IMR-90 (cell line): ENCODE measurements around the gene GEMIN2. TPM values are rescaled to one million over a fixed set of nuclear protein-coding genes. Genes with fewer than 3 reads are reported as not detected.

Source experiments
- ATAC-seq: fragments of 200-7000 bp; cut with Tn5 transposase; 2 replicates; pipeline ENCODE4 v1.9.1; 2020; ENCODE audit warnings: low read depth, mild to moderate bottlenecking, moderate library complexity
- BruUV-seq: library from RNA; stranded (reverse); fragments of 400-500 nt; replicated peaks from 2 replicates; lab custom pipeline; 2021; lab: Mats Ljungman, UMichigan
- CTCF ChIA-PET: fragments of 300-600 bp; formaldehyde crosslinking; extraction: SDS; loops from one replicate; lab custom pipeline; 2021; ENCODE audit warnings: antibody characterized with exemption; lab: Yijun Ruan, JAX
- POLR2A ChIA-PET: fragments of 300-600 bp; sonication (Branson Sonifier 250); formaldehyde crosslinking; loops from one replicate; lab custom pipeline; 2022; ENCODE audit warnings: antibody characterized with exemption; ENCODE audit not compliant: unreplicated experiment; lab: Charles Lee
- DNase-seq: peaks from one replicate; pipeline ENCODE4 v3.0.0; 2013
- H2AFZ ChIP-seq: replicated peaks from 2 replicates; pipeline ENCODE3; 2013; ENCODE audit warnings: low read length, mild to moderate bottlenecking; ENCODE audit not compliant: poor library complexity
- H2AK5ac ChIP-seq: 2 replicates; pipeline ENCODE4 v1.6.1; 2013; ENCODE audit warnings: low read depth, low read length, inconsistent platforms
- H2AK9ac ChIP-seq: replicated peaks from 2 replicates; pipeline ENCODE3; 2013; ENCODE audit warnings: mild to moderate bottlenecking, low read depth, low read length, moderate library complexity; ENCODE audit not compliant: poor library complexity
- H2BK120ac ChIP-seq: 2 replicates; pipeline ENCODE4 v1.6.1; 2013; ENCODE audit warnings: low read depth, low read length, inconsistent platforms
- H2BK15ac ChIP-seq: 3 replicates; pipeline ENCODE4 v1.6.1; 2013; ENCODE audit warnings: low read depth, low read length, inconsistent platforms
- H2BK20ac ChIP-seq: 2 replicates; pipeline ENCODE4 v1.6.1; 2013; ENCODE audit warnings: low read depth, mild to moderate bottlenecking, inconsistent platforms, low read length, moderate library complexity
- H2BK5ac ChIP-seq: 2 replicates; pipeline ENCODE4 v1.6.1; 2013; ENCODE audit warnings: mild to moderate bottlenecking, low read depth, low read length, inconsistent platforms; ENCODE audit not compliant: poor library complexity, severe bottlenecking
- H3K14ac ChIP-seq: replicated peaks from 2 replicates; pipeline ENCODE4 v1.6.1; 2013; ENCODE audit warnings: low read depth, low read length, inconsistent platforms
- H3K18ac ChIP-seq: 2 replicates; pipeline ENCODE4 v1.6.1; 2013; ENCODE audit warnings: low read depth, low read length, control low read depth
- H3K23ac ChIP-seq: 2 replicates; pipeline ENCODE4 v1.6.1; 2013; ENCODE audit warnings: low read depth, low read length, inconsistent platforms
- H3K27ac ChIP-seq: 2 replicates; pipeline ENCODE4 v1.5.1; 2013; ENCODE audit warnings: mild to moderate bottlenecking, control low read depth, low read length; ENCODE audit not compliant: insufficient read depth
- H3K27me3 ChIP-seq: 2 replicates; pipeline ENCODE4 v1.6.1; 2013; ENCODE audit warnings: low read length; ENCODE audit not compliant: control insufficient read depth, insufficient read depth
- H3K36me3 ChIP-seq: 2 replicates; pipeline ENCODE4 v1.6.1; 2013; ENCODE audit warnings: low read length, mixed read lengths; ENCODE audit not compliant: control insufficient read depth, insufficient read depth
- H3K4ac ChIP-seq: 2 replicates; pipeline ENCODE4 v1.6.1; 2013; ENCODE audit warnings: low read depth, low read length, inconsistent platforms
- H3K4me1 ChIP-seq: 2 replicates; pipeline ENCODE4 v1.6.1; 2013; ENCODE audit warnings: low read length, mixed read lengths; ENCODE audit not compliant: control insufficient read depth, insufficient read depth
- H3K4me2 ChIP-seq: 2 replicates; pipeline ENCODE4 v1.6.1; 2013; ENCODE audit warnings: low read depth, mild to moderate bottlenecking, control low read depth, low read length, moderate library complexity
- H3K4me3 ChIP-seq: 2 replicates; pipeline ENCODE4 v1.5.1; 2013; ENCODE audit warnings: low read depth, mild to moderate bottlenecking, control low read depth, low read length, moderate library complexity; ENCODE audit not compliant: insufficient read depth
- H3K56ac ChIP-seq: 2 replicates; pipeline ENCODE4 v1.6.1; 2013; ENCODE audit warnings: low read length, inconsistent platforms; ENCODE audit not compliant: insufficient read depth; ENCODE audit errors: extremely low read depth
- H3K79me1 ChIP-seq, 2 experiments: 2 replicates each; pipeline ENCODE4 v1.6.1; 2013; ENCODE audit warnings: low read length in 2 of 2, inconsistent platforms in 1 of 2, low read depth in 1 of 2
- H3K9ac ChIP-seq: 2 replicates; pipeline ENCODE4 v1.6.1; 2013; ENCODE audit warnings: low read depth, low read length, control low read depth
- H3K9me1 ChIP-seq: 2 replicates; pipeline ENCODE4 v1.6.1; 2013; ENCODE audit warnings: low read length, inconsistent platforms; ENCODE audit not compliant: insufficient read depth
- H3K9me3 ChIP-seq: 2 replicates; pipeline ENCODE4 v1.6.1; 2013; ENCODE audit warnings: low read length; ENCODE audit not compliant: control insufficient read depth, insufficient read depth
- H4K20me1 ChIP-seq: 2 replicates; pipeline ENCODE4 v1.6.1; 2013; ENCODE audit warnings: low read length, inconsistent platforms; ENCODE audit not compliant: insufficient read depth
- H4K5ac ChIP-seq: 2 replicates; pipeline ENCODE4 v1.6.1; 2013; ENCODE audit warnings: mild to moderate bottlenecking, low read depth, low read length, control low read depth
- H4K8ac ChIP-seq, 2 experiments: 2 replicates each; pipeline ENCODE4 v1.6.1; 2013; ENCODE audit warnings: low read depth in 2 of 2, low read length in 2 of 2, control low read depth in 1 of 2, inconsistent platforms in 1 of 2
- H4K91ac ChIP-seq: 2 replicates; pipeline ENCODE4 v1.6.1; 2013; ENCODE audit warnings: low read depth, low read length, inconsistent platforms; ENCODE audit not compliant: insufficient read depth
- BHLHE40 ChIP-seq: fragments of 150-350 bp; IDR thresholded peaks from 2 replicates; pipeline ENCODE4 v1.6.1; 2016; ENCODE audit warnings: mild to moderate bottlenecking, low read depth, low read length
- CTCF ChIP-seq: conservative IDR thresholded peaks from 2 replicates; pipeline ENCODE4 v1.5.1; 2012; ENCODE audit warnings: mild to moderate bottlenecking, low read depth, low read length, improper control_type of control experiment
- MAFK ChIP-seq: IDR thresholded peaks from 2 replicates; pipeline ENCODE4 v1.6.1; 2012; ENCODE audit warnings: low read depth, low read length, improper control_type of control experiment
- MAZ ChIP-seq: IDR thresholded peaks from 2 replicates; pipeline ENCODE4 v1.6.1; 2012; ENCODE audit warnings: low read depth, mild to moderate bottlenecking, low read length, improper control_type of control experiment, moderate library complexity, borderline replicate concordance
- RFX5 ChIP-seq: IDR thresholded peaks from 2 replicates; pipeline ENCODE4 v1.8.0; 2012; ENCODE audit warnings: low read depth, mild to moderate bottlenecking, low read length, moderate library complexity
- SMC3 ChIP-seq: fragments of 150-350 bp; IDR thresholded peaks from 2 replicates; pipeline ENCODE4 v1.6.1; 2016; ENCODE audit warnings: low read depth, mild to moderate bottlenecking, antibody characterized with exemption, low read length, moderate library complexity
- WGBS, 2 experiments: methylation state at CpG; one replicate each; pipeline versions ENCODE4 v1.1.5 to v1.1.7; 2013; ENCODE audit warnings: missing lambda C conversion rate in 2 of 2; ENCODE audit not compliant: insufficient read length in 1 of 2; ENCODE audit errors: extremely low coverage in 2 of 2; 5-methylcytosine and 5-hydroxymethylcytosine counted together
- dilution Hi-C: fragments of 300-500 bp; cut with HindIII; formaldehyde crosslinking; loops from one replicate; pipeline ENCODE4 v1.14.3; 2018; ENCODE audit warnings: low sequenced_read_pairs; ENCODE audit not compliant: unreplicated experiment
- in situ Hi-C: fragments of 300-500 bp; cut with MboI; formaldehyde crosslinking; loops from 3 replicates; pipeline ENCODE4 v1.14.3; 2019; ENCODE audit warnings: low sequenced_read_pairs, inconsistent platforms, mixed read lengths
- intact Hi-C: fragments of 100-400 bp; cut with micrococcal nuclease; formaldehyde crosslinking; loops from 2 replicates; pipeline ENCODE4 v1.10.0; 2022
- polyA plus RNA-seq, 3 experiments: library from polyadenylated mRNA; depleted of rRNA; stranded (reverse); fragments of >200 nt; gene quantifications; 2 replicates each; pipeline ENCODE4 v1.2.3, GENCODE V29; 2012; ENCODE audit warnings: low replicate concordance in 1 of 3
- total RNA-seq: library from RNA; depleted of rRNA; stranded (reverse); fragments of >200 nt; gene quantifications from 2 replicates; pipeline ENCODE4 v1.2.3, GENCODE V29; 2012

GEMIN2 gene
- total and polyA plus RNA-seq, 2 of the 4 experiments (the other 2 are of a cell fraction): 10.6 to 11.2 TPM

- Histone ChIP-seq H3K4me1 (no peaks in the 10 kb centered on the region), H4K91ac (no peak overlapping the region), H3K56ac (no peak overlapping the region), H3K79me1 (peaks cover 24 to 46% of the 10 kb centered on the region in 2 experiments), H2BK5ac (no peak overlapping the region), H2AFZ (no peak overlapping the region), H3K23ac (no peak overlapping the region), H3K27ac (no peak overlapping the region), H3K4me3 (no peak overlapping the region), H3K9me1 (peaks cover 5% of the 10 kb centered on the region; the same call in 1 of the 2 replicates), H3K27me3 (no peaks in the 10 kb centered on the region), H2BK20ac (no peak overlapping the region), H2BK15ac (no peak overlapping the region), H3K18ac (no peak overlapping the region), H2AK5ac (no peak overlapping the region), H2BK120ac (no peak overlapping the region), H3K36me3 (peaks cover 40% of the 10 kb centered on the region), H3K4ac (no peak overlapping the region), H4K20me1 (peaks cover 36% of the 10 kb centered on the region), H3K9me3 (no peaks in the 10 kb centered on the region), H4K5ac (no peak overlapping the region), H2AK9ac (no peak overlapping the region), H3K4me2 (no peak overlapping the region), H4K8ac (no peak overlapping the region), H3K14ac (no peak overlapping the region), H3K9ac (no peak overlapping the region)
- ATAC-seq (no peak), DNase-seq (no peak)
- WGBS, 2 experiments: no CpG with 5 or more reads among the region's 1 CpG
- in situ Hi-C loops: no loop called here
- ChIA-PET CTCF (no interaction called here), POLR2A (no interaction called here)
- dilution Hi-C loops: no loop called here
- BruUV-seq: no TSS peak
- no peak for TF ChIP-seq CTCF
- no peak for TF ChIP-seq SMC3
- TF ChIP-seq BHLHE40: no peak
- TF ChIP-seq MAFK: no peak
- no peak for TF ChIP-seq RFX5
- no peak for TF ChIP-seq MAZ
- intact Hi-C loops: no loop called here
Measured at GRCh38 chr14:39091716-39092115, 22.4 kb upstream of the GEMIN2 start.
